A673 (cell line): ENCODE data around the gene TBC1D8B. TPM values are rescaled to one million over a fixed set of nuclear protein-coding genes. Genes with fewer than 3 reads are reported as not detected.

Experiments
- BruUV-seq: library from RNA; stranded (reverse); fragments of 400-500 nt; replicated peaks from 2 replicates; lab custom pipeline; 2021; lab: Mats Ljungman, UMichigan
- CTCF ChIA-PET: fragments of 300-600 bp; sonication (Branson Sonifier 250); formaldehyde crosslinking; loops from one replicate; lab custom pipeline; 2022; ENCODE audit warnings: antibody characterized with exemption; lab: Charles Lee
- POLR2A ChIA-PET: fragments of 300-600 bp; sonication (Branson Sonifier 250); formaldehyde crosslinking; loops from one replicate; lab custom pipeline; 2022; ENCODE audit warnings: antibody characterized with exemption; ENCODE audit not compliant: low non-redundant PET; lab: Charles Lee
- DNase-seq: peaks from one replicate; pipeline ENCODE4 v3.0.0-alpha.2; 2015; ENCODE audit warnings: low spot score
- H3K27ac ChIP-seq: fragments of 200-600 bp; sonication (generic); 2 replicates; pipeline ENCODE4 v1.5.1; 2016; ENCODE audit warnings: mixed run types, low read depth, mild to moderate bottlenecking, mixed read lengths, antibody characterized with exemption, low read length; ENCODE audit not compliant: poor library complexity, severe bottlenecking
- H3K27me3 ChIP-seq: fragments of 200-600 bp; sonication (generic); replicated peaks from 2 replicates; pipeline ENCODE4 v1.6.1; 2017; ENCODE audit warnings: mixed run types, low read depth, mild to moderate bottlenecking, mixed read lengths, antibody characterized with exemption, low read length; ENCODE audit not compliant: insufficient read depth, poor library complexity
- H3K36me3 ChIP-seq: fragments of 200-600 bp; sonication (generic); 2 replicates; pipeline ENCODE4 v1.6.1; 2016; ENCODE audit warnings: mixed run types, mild to moderate bottlenecking, mixed read lengths, antibody characterized with exemption, low read length; ENCODE audit not compliant: insufficient read depth, poor library complexity, severe bottlenecking
- H3K4me1 ChIP-seq: fragments of 200-600 bp; sonication (generic); 2 replicates; pipeline ENCODE4 v1.6.1; 2017; ENCODE audit warnings: mixed run types, mild to moderate bottlenecking, mixed read lengths, antibody characterized with exemption, low read length; ENCODE audit not compliant: insufficient read depth, poor library complexity, severe bottlenecking
- H3K4me3 ChIP-seq: fragments of 200-600 bp; sonication (generic); 2 replicates; pipeline ENCODE4 v1.5.1; 2016; ENCODE audit warnings: low read depth, mixed run types, mild to moderate bottlenecking, mixed read lengths, low read length; ENCODE audit not compliant: poor library complexity, severe bottlenecking
- H3K9me3 ChIP-seq: fragments of 200-600 bp; sonication (generic); 2 replicates; pipeline ENCODE4 v1.6.1; 2016; ENCODE audit warnings: mixed run types, low read depth, mild to moderate bottlenecking, mixed read lengths, antibody characterized with exemption, low read length; ENCODE audit not compliant: poor library complexity, severe bottlenecking
- EZH2 ChIP-seq: fragments of 200-600 bp; sonication (generic); IDR thresholded peaks from 2 replicates; pipeline ENCODE4 v1.6.1; 2017; ENCODE audit warnings: borderline replicate concordance, low read depth, mild to moderate bottlenecking, mixed read lengths, antibody characterized with exemption, low read length; ENCODE audit not compliant: poor library complexity, severe bottlenecking
- intact Hi-C: fragments of 100-400 bp; cut with micrococcal nuclease; formaldehyde crosslinking; loops from one replicate; pipeline ENCODE4 v1.10.0; 2022; ENCODE audit not compliant: unreplicated experiment
- total RNA-seq: library from RNA; stranded (reverse); gene quantifications from 2 replicates; pipeline ENCODE4 v1.2.3, GENCODE V29; 2021
- TF ChIP-seq, protein P1 (sequence below): fragments of 300-800, 200-600 bp; sonication (generic); conservative IDR thresholded peaks from 2 replicates; pipeline ENCODE4 v1.5.1; 2017; ENCODE audit warnings: low read depth, mild to moderate bottlenecking, antibody characterized with exemption, low read length, moderate library complexity, mixed read lengths

TBC1D8B gene
- total RNA-seq, 1 experiment from 2014 or later = 0.41 TPM

DNA sequence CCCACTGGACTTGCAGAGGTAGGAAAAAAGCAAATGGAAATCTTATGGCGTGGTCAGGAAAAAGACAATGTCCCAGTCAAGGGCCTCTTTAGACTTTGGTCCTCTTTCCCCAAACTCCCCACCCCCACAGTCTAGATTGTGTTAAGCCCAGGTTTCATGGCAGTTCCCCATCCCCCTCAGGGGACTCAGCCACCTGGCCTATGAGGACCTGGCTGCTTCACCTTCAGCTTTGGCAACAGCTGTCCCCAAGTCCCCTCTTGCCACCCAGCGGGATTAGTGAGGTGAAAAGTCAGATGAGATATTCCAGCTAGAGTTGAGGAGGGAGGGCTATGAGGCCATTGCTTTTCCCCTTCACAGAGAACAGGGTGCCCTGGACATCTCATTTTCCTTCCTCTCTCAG is 100.2 kb downstream of the TBC1D8B start:
- DNase-seq = no peak
- no peaks in the 10 kb centered on the region for H3K36me3 ChIP-seq
- no peak overlapping the region for H3K27ac ChIP-seq
- TF ChIP-seq, protein P1, sequence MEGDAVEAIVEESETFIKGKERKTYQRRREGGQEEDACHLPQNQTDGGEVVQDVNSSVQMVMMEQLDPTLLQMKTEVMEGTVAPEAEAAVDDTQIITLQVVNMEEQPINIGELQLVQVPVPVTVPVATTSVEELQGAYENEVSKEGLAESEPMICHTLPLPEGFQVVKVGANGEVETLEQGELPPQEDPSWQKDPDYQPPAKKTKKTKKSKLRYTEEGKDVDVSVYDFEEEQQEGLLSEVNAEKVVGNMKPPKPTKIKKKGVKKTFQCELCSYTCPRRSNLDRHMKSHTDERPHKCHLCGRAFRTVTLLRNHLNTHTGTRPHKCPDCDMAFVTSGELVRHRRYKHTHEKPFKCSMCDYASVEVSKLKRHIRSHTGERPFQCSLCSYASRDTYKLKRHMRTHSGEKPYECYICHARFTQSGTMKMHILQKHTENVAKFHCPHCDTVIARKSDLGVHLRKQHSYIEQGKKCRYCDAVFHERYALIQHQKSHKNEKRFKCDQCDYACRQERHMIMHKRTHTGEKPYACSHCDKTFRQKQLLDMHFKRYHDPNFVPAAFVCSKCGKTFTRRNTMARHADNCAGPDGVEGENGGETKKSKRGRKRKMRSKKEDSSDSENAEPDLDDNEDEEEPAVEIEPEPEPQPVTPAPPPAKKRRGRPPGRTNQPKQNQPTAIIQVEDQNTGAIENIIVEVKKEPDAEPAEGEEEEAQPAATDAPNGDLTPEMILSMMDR = no peak
- POLR2A ChIA-PET = no interaction called here
- intact Hi-C loops = no loop called here
- no TSS peak for BruUV-seq
- H3K27me3 ChIP-seq = no peaks in the 10 kb centered on the region
- no peaks in the 10 kb centered on the region for H3K4me1 ChIP-seq
- CTCF ChIA-PET = no interaction called here
- no peaks in the 10 kb centered on the region for H3K9me3 ChIP-seq
- no peak overlapping the region for H3K4me3 ChIP-seq

- H3K36me3 ChIP-seq = no peaks in the 10 kb centered on the region
- CTCF ChIA-PET = no interaction called here
- H3K27me3 ChIP-seq = no peaks in the 10 kb centered on the region
- no peaks in the 10 kb centered on the region for H3K4me1 ChIP-seq
- DNase-seq = no peak
- intact Hi-C loops = no loop called here
- TF ChIP-seq EZH2 = no peak
- TF ChIP-seq, protein P1 = no peak
- no peak within 1 kb of the TSS for H3K4me3 ChIP-seq
- H3K9me3 ChIP-seq = no peaks in the 10 kb centered on the region
- POLR2A ChIA-PET = no interaction called here
- no TSS peak for BruUV-seq
- no peak within 1 kb of the TSS for H3K27ac ChIP-seq
Measured at GRCh38 chrX:106903291-106903824, 100.9 kb downstream of the TBC1D8B start, which contains the start of gene RIPPLY1. TSS of gene RIPPLY1 (minus strand) at chrX:106903341. CDS start at chrX:106903287, 54 bp downstream.

- Histone ChIP-seq H3K27me3 (no peaks in the 10 kb centered on the region), H3K4me1 (no peaks in the 10 kb centered on the region), H3K4me3 (no peak overlapping the region), H3K27ac (no peak overlapping the region), H3K9me3 (no peaks in the 10 kb centered on the region), H3K36me3 (no peaks in the 10 kb centered on the region)
- intact Hi-C loops = no loop called here
- TF ChIP-seq EZH2 = no peak
- TF ChIP-seq, protein P1 = no peak
- ChIA-PET POLR2A (no interaction called here), CTCF (interaction anchor here (0.6 kb wide), 1 partner anchor 53 kb away, joined by 3 read pairs; no protein-coding TSS in a partner anchor)
- DNase-seq = no peak
- BruUV-seq = no TSS peak
Measured at GRCh38 chrX:106903856-106904528, 101.5 kb downstream of the TBC1D8B start.
